Neural cell (in vitro differentiated cells): ENCODE data around the gene PXK. TPM values are rescaled to one million over a fixed set of nuclear protein-coding genes. Genes with fewer than 3 reads are reported as not detected.

Experiments
- H2AFZ ChIP-seq: fragments of 200-600, 300-800 bp; sonication (generic), shearing (Covaris generic); 2 replicates; pipeline ENCODE4 v1.6.0; 2014; ENCODE audit warnings: low read depth, mild to moderate bottlenecking, antibody characterized with exemption, low read length, moderate library complexity
- H3F3A ChIP-seq: fragments of 200-600 bp; shearing (Covaris generic); 2 replicates; pipeline ENCODE4 v1.6.1; 2016; ENCODE audit warnings: mild to moderate bottlenecking, moderate library complexity, mixed read lengths, antibody characterized with exemption, low read length; ENCODE audit not compliant: insufficient read depth, poor library complexity, severe bottlenecking
- H3K27ac ChIP-seq: fragments of 200-600, 300-800 bp; sonication (generic), shearing (Covaris generic); 2 replicates; pipeline ENCODE4 v1.5.1; 2014; ENCODE audit warnings: mild to moderate bottlenecking, low read length, moderate library complexity
- H3K27me3 ChIP-seq: fragments of 300-800, 200-600 bp; sonication (generic), shearing (Covaris generic); 2 replicates; pipeline ENCODE4 v1.6.0; 2014; ENCODE audit warnings: mild to moderate bottlenecking, low read depth, low read length, moderate library complexity; ENCODE audit not compliant: insufficient read depth
- H3K36me3 ChIP-seq: fragments of 300-800, 200-600 bp; sonication (generic), shearing (Covaris generic); 2 replicates; pipeline ENCODE4 v1.5.1; 2014; ENCODE audit warnings: mild to moderate bottlenecking, antibody characterized with exemption, low read length, moderate library complexity; ENCODE audit not compliant: insufficient read depth
- H3K4me2 ChIP-seq: fragments of 300-800, 200-600 bp; sonication (generic), shearing (Covaris generic); 2 replicates; pipeline ENCODE4 v1.6.0; 2014; ENCODE audit warnings: mild to moderate bottlenecking, low read length
- H3K4me3 ChIP-seq: fragments of 300-800, 200-600 bp; sonication (generic), shearing (Covaris generic); 2 replicates; pipeline ENCODE4 v1.5.1; 2014; ENCODE audit warnings: mild to moderate bottlenecking, low read length, moderate library complexity
- H3K79me2 ChIP-seq: fragments of 200-600 bp; shearing (Covaris generic); replicated peaks from 2 replicates; pipeline ENCODE4 v1.6.0; 2014; ENCODE audit warnings: mild to moderate bottlenecking, low read length, moderate library complexity; ENCODE audit not compliant: insufficient read depth
- H3K9ac ChIP-seq: fragments of 300-800, 200-600 bp; sonication (generic), shearing (Covaris generic); 2 replicates; pipeline ENCODE4 v1.6.1; 2016; ENCODE audit warnings: mild to moderate bottlenecking, low read length, mixed read lengths
- H3K9me2 ChIP-seq: fragments of 200-600 bp; shearing (Covaris generic); 2 replicates; pipeline ENCODE4 v1.6.1; 2016; ENCODE audit warnings: mild to moderate bottlenecking, low read length, mixed read lengths; ENCODE audit not compliant: insufficient read depth
- H3K9me3 ChIP-seq: fragments of 200-600, 300-800 bp; sonication (generic), shearing (Covaris generic); 2 replicates; pipeline ENCODE4 v1.6.1; 2016; ENCODE audit warnings: mild to moderate bottlenecking, mixed run types, low read length, moderate library complexity, mixed read lengths
- H4K20me1 ChIP-seq: fragments of 200-600 bp; shearing (Covaris generic); 2 replicates; pipeline ENCODE4 v1.6.1; 2016; ENCODE audit warnings: mild to moderate bottlenecking, mixed run types; ENCODE audit not compliant: insufficient read depth
- EP300 ChIP-seq: fragments of 450-650 bp; conservative IDR thresholded peaks from 2 replicates; pipeline ENCODE4 v1.6.1; 2014; ENCODE audit warnings: antibody characterized with exemption, mild to moderate bottlenecking, moderate library complexity; ENCODE audit not compliant: poor library complexity, severe bottlenecking
- EZH2 ChIP-seq: fragments of 200-600, 300-800 bp; shearing (Covaris generic), sonication (generic); IDR thresholded peaks from 2 replicates; pipeline ENCODE4 v1.6.1; 2014; ENCODE audit warnings: antibody characterized with exemption, low read length, borderline replicate concordance, mild to moderate bottlenecking; ENCODE audit not compliant: insufficient read depth, poor library complexity, severe bottlenecking
- MXI1 ChIP-seq: fragments of 450-650 bp; conservative IDR thresholded peaks from 2 replicates; pipeline ENCODE4 v1.6.1; 2014; ENCODE audit warnings: antibody characterized with exemption, mild to moderate bottlenecking; ENCODE audit not compliant: poor library complexity, severe bottlenecking
- POLR2AphosphoS5 ChIP-seq: IDR thresholded peaks from 2 replicates; pipeline ENCODE4 v1.6.1; 2012
- RAD21 ChIP-seq: fragments of 450-650 bp; conservative IDR thresholded peaks from 2 replicates; pipeline ENCODE4 v1.6.1; 2014; ENCODE audit warnings: antibody characterized with exemption, mild to moderate bottlenecking, moderate library complexity
- SMC3 ChIP-seq: fragments of 450-650 bp; conservative IDR thresholded peaks from 2 replicates; pipeline ENCODE4 v1.6.1; 2014; ENCODE audit warnings: antibody characterized with exemption, mild to moderate bottlenecking, moderate library complexity; ENCODE audit not compliant: poor library complexity
- TAF1 ChIP-seq: IDR thresholded peaks from 2 replicates; pipeline ENCODE4 v1.6.1; 2012; ENCODE audit warnings: low read depth
- polyA plus RNA-seq: library from polyadenylated mRNA; depleted of rRNA; stranded (reverse); fragments of >200 nt; gene quantifications from 2 replicates; pipeline ENCODE4 v1.2.3, GENCODE V29; 2014
- TF ChIP-seq, protein P1 (sequence below): fragments of 450-650 bp; IDR thresholded peaks from 2 replicates; pipeline ENCODE4 v1.5.1; 2014; ENCODE audit warnings: antibody characterized with exemption, mild to moderate bottlenecking, moderate library complexity; ENCODE audit not compliant: poor library complexity, severe bottlenecking
- TF ChIP-seq, protein P2 (sequence below): IDR thresholded peaks from 2 replicates; pipeline ENCODE4 v1.6.1; 2012; ENCODE audit warnings: borderline replicate concordance

Gene PXK
- polyA plus RNA-seq, 1 donor from 2014 or later: 37.7 TPM

DNA sequence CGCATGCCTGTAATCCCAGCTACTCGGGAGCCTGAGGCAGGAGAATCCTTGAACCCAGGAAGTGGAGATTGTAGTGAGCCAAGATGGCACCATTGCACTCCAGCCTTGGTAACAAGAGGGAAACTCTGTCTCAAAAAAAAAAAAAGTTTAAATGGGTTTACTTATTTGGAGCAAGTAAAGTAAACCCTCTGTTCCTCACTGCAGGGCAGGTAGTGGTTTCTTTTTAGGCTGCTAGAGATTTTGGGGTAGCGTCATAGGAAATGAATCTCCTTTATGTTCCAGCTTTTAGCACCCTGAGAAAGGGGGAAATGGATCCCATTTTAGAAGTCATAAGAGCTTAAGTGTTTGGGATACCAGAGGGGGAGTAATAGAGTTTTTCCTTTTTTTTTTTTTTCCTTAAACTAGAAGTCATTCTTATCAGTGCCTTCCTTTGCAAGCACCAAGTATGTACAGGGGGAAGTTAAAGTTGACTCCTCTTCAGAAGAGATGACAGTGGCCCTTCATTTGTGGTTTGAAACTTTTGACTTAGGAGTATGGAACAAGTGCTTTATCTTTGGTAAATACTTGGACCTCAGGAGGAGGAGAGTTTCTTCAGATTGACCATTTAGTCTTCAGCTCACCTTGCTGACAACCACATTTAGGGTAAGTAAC lies 8.0 kb downstream of the PXK start:
- Histone ChIP-seq H3K36me3 (no peaks in the 10 kb centered on the region), H3K9ac (no peak overlapping the region), H3K4me2 (no peak overlapping the region), H3K27ac (no peak overlapping the region), H3K27me3 (no peaks in the 10 kb centered on the region), H3K9me2 (no peaks in the 10 kb centered on the region), H4K20me1 (no peaks in the 10 kb centered on the region), H3K79me2 (no peaks in the 10 kb centered on the region), H2AFZ (no peak overlapping the region), H3K9me3 (no peaks in the 10 kb centered on the region), H3F3A (no peaks in the 10 kb centered on the region), H3K4me3 (no peak overlapping the region)
- TF ChIP-seq RAD21: no peak
- TF ChIP-seq SMC3: no peak
- no peak for TF ChIP-seq EZH2
- TF ChIP-seq, protein P1, sequence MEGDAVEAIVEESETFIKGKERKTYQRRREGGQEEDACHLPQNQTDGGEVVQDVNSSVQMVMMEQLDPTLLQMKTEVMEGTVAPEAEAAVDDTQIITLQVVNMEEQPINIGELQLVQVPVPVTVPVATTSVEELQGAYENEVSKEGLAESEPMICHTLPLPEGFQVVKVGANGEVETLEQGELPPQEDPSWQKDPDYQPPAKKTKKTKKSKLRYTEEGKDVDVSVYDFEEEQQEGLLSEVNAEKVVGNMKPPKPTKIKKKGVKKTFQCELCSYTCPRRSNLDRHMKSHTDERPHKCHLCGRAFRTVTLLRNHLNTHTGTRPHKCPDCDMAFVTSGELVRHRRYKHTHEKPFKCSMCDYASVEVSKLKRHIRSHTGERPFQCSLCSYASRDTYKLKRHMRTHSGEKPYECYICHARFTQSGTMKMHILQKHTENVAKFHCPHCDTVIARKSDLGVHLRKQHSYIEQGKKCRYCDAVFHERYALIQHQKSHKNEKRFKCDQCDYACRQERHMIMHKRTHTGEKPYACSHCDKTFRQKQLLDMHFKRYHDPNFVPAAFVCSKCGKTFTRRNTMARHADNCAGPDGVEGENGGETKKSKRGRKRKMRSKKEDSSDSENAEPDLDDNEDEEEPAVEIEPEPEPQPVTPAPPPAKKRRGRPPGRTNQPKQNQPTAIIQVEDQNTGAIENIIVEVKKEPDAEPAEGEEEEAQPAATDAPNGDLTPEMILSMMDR: no peak
- no peak for TF ChIP-seq EP300
- no peak for TF ChIP-seq TAF1
- TF ChIP-seq, protein P2, sequence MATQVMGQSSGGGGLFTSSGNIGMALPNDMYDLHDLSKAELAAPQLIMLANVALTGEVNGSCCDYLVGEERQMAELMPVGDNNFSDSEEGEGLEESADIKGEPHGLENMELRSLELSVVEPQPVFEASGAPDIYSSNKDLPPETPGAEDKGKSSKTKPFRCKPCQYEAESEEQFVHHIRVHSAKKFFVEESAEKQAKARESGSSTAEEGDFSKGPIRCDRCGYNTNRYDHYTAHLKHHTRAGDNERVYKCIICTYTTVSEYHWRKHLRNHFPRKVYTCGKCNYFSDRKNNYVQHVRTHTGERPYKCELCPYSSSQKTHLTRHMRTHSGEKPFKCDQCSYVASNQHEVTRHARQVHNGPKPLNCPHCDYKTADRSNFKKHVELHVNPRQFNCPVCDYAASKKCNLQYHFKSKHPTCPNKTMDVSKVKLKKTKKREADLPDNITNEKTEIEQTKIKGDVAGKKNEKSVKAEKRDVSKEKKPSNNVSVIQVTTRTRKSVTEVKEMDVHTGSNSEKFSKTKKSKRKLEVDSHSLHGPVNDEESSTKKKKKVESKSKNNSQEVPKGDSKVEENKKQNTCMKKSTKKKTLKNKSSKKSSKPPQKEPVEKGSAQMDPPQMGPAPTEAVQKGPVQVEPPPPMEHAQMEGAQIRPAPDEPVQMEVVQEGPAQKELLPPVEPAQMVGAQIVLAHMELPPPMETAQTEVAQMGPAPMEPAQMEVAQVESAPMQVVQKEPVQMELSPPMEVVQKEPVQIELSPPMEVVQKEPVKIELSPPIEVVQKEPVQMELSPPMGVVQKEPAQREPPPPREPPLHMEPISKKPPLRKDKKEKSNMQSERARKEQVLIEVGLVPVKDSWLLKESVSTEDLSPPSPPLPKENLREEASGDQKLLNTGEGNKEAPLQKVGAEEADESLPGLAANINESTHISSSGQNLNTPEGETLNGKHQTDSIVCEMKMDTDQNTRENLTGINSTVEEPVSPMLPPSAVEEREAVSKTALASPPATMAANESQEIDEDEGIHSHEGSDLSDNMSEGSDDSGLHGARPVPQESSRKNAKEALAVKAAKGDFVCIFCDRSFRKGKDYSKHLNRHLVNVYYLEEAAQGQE: no peak

DNA sequence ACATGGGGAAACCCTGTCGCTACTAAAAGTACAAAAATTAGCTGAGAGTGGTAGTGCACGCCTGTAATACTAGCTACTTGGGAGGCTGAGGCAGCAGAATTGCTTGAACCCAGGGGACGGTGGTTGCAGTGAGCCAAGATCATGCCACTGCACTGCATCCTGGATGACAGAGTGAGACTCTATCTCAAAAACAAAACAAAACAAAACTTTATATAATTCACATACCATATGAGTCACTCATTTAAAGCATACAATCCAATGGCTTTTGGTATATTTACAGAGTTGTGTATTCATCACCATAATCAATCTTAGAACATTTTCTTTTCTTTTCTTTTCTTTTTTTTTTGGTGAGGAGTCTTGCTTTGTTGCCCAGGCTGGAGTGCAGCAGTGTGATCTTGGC lies 8.7 kb downstream of the PXK start:
- Histone ChIP-seq H3K4me3 (no peak overlapping the region), H4K20me1 (no peaks in the 10 kb centered on the region), H3K4me2 (no peak overlapping the region), H3K9me2 (no peaks in the 10 kb centered on the region), H3F3A (no peaks in the 10 kb centered on the region), H3K27ac (no peak overlapping the region), H3K9me3 (no peaks in the 10 kb centered on the region), H3K27me3 (no peaks in the 10 kb centered on the region), H3K9ac (no peak overlapping the region), H3K36me3 (no peaks in the 10 kb centered on the region), H2AFZ (no peak overlapping the region), H3K79me2 (no peaks in the 10 kb centered on the region)
- TF ChIP-seq RAD21 (no peak), EP300 (no peak), POLR2AphosphoS5 (no peak), EZH2 (no peak), SMC3 (no peak), TAF1 (no peak), MXI1 (no peak)
- TF ChIP-seq, protein P1: no peak
- TF ChIP-seq, protein P2: no peak
